Skin of body (tissue), 2 donors: ENCODE data around the gene NPIPB6. TPM values are rescaled to one million over a fixed set of nuclear protein-coding genes. Genes with fewer than 3 reads are reported as not detected.
"Not testable (repeated sequence)": the region's sequence is repeated elsewhere in the genome, so short reads cannot be mapped to it uniquely, and the experiment has no call there.

Experiments
- DNase-seq: peaks from one replicate; lab custom pipeline; 2025; lab: John Stamatoyannopoulos, UW
- total RNA-seq: library from RNA; depleted of rRNA; stranded (reverse); fragments of >200 nt; gene quantifications from one replicate; pipeline ENCODE4 v1.2.3, GENCODE V29; 2014

NPIPB6 gene
- total RNA-seq = 1.9 TPM

- not testable (repeated sequence) for DNase-seq
Observed at GRCh38 chr16:28363408-28363807, at the start of gene NPIPB6. Gene NPIPB6, minus strand, starts transcription at chr16:28363508. Its CDS starts 686 bp downstream, at chr16:28362822.

- not testable (repeated sequence) for DNase-seq
Observed at GRCh38 chr16:28403220-28404072, 40.1 kb upstream of the NPIPB6 start, which contains the start of gene EIF3CL. Gene EIF3CL, minus strand, starts transcription at chr16:28403841. Its CDS starts 223 bp downstream, at chr16:28403618.

- not testable (repeated sequence) for DNase-seq
Observed at GRCh38 chr16:28392054-28392453, 28.7 kb upstream of the NPIPB6 start.

- not testable (repeated sequence) for DNase-seq
Observed at GRCh38 chr16:28382177-28382867, 19.0 kb upstream of the NPIPB6 start.

GRCh38 chr16:28377822-28378221 is 14.5 kb upstream of the NPIPB6 start:
- not testable (repeated sequence) for DNase-seq

GRCh38 chr16:28377108-28377625 is 13.9 kb upstream of the NPIPB6 start:
- DNase-seq = not testable (repeated sequence)

GRCh38 chr16:28375115-28375514 is 11.8 kb upstream of the NPIPB6 start:
- DNase-seq = not testable (repeated sequence)

- not testable (repeated sequence) for DNase-seq
Observed at GRCh38 chr16:28374281-28374680, 11.0 kb upstream of the NPIPB6 start.

- not testable (repeated sequence) for DNase-seq
Observed at GRCh38 chr16:28367926-28368325, 4.6 kb upstream of the NPIPB6 start.

GRCh38 chr16:28364268-28365173 is 1.2 kb upstream of the NPIPB6 start:
- DNase-seq = not testable (repeated sequence)

- DNase-seq = not testable (repeated sequence)
Observed at GRCh38 chr16:28362600-28362999, 708 bp downstream of the NPIPB6 start.

- DNase-seq = not testable (repeated sequence)
Observed at GRCh38 chr16:28338230-28338629, 25.1 kb downstream of the NPIPB6 start.

- not testable (repeated sequence) for DNase-seq
Observed at GRCh38 chr16:28336940-28337710, 26.2 kb downstream of the NPIPB6 start.

GRCh38 chr16:28335678-28336077 is 27.6 kb downstream of the NPIPB6 start:
- DNase-seq = not testable (repeated sequence)

GRCh38 chr16:28332632-28333031 is 30.7 kb downstream of the NPIPB6 start:
- not testable (repeated sequence) for DNase-seq

- DNase-seq = not testable (repeated sequence)
Observed at GRCh38 chr16:28330981-28331380, 32.3 kb downstream of the NPIPB6 start.

GRCh38 chr16:28330232-28330631 is 33.1 kb downstream of the NPIPB6 start:
- not testable (repeated sequence) for DNase-seq

- no peak for DNase-seq
Observed at GRCh38 chr16:28326881-28327610, 36.3 kb downstream of the NPIPB6 start.

GRCh38 chr16:28324887-28325279 is 38.4 kb downstream of the NPIPB6 start:
- no peak for DNase-seq
